Right lobe of liver (tissue), 6 donors: Measurements from ENCODE around the gene BSX. TPM values are rescaled to one million over a fixed set of nuclear protein-coding genes. Genes with fewer than 3 reads are reported as not detected.

ENCODE experiments used
- ATAC-seq, 4 donors: fragments of 200-7000 bp; cut with Tn5 transposase; one replicate each; pipeline ENCODE4 v1.9.1; 2020; ENCODE audit warnings: mild to moderate bottlenecking in 4 of 4, moderate library complexity in 4 of 4
- DNase-seq, 3 donors: peaks; one replicate each; pipeline ENCODE4 v3.0.0-alpha.2; 2020
- H3K27ac ChIP-seq, 3 donors: fragments of 200-600 bp; one replicate each; pipeline ENCODE4 v1.8.0; 2022
- H3K27me3 ChIP-seq, 2 donors: fragments of 200-600 bp; one replicate each; pipeline ENCODE4 v1.8.0; 2022
- H3K36me3 ChIP-seq, 4 donors: fragments of 200-600 bp; sonication (generic) in 1 of 4; one replicate each; pipeline versions ENCODE4 v1.5.1 to v1.8.0; 2017 to 2022; ENCODE audit warnings: control low read depth in 1 of 4
- H3K4me1 ChIP-seq, 4 donors: fragments of 200-600 bp; sonication (generic) in 1 of 4; one replicate each; pipeline versions ENCODE4 v1.5.1 to v1.8.0; 2017 to 2022; ENCODE audit warnings: control low read depth in 1 of 4
- H3K4me3 ChIP-seq, 3 donors: fragments of 200-600 bp; one replicate each; pipeline ENCODE4 v1.8.0; 2022
- H3K9me3 ChIP-seq, 4 donors: fragments of 200-600 bp; sonication (generic) in 1 of 4; one replicate each; pipeline versions ENCODE4 v1.5.1 to v1.8.0; 2017 to 2022; ENCODE audit warnings: control low read depth in 1 of 4
- CTCF ChIP-seq, 4 donors: fragments of 200-600 bp in 3 of 4; fragments of 450-650 bp in 1 of 4; IDR thresholded peaks; one replicate each; pipeline versions ENCODE4 v1.5.1 to v1.8.0; 2016 to 2022; ENCODE audit warnings: antibody characterized with exemption in 4 of 4, mild to moderate bottlenecking in 2 of 4
- POLR2A ChIP-seq: fragments of 450-650 bp; IDR thresholded peaks from one replicate; pipeline ENCODE4 v1.6.1; 2017; ENCODE audit warnings: antibody characterized with exemption, mild to moderate bottlenecking
- WGBS: methylation state at CpG from one replicate; pipeline ENCODE4 v1.1.6; 2018; ENCODE audit warnings: low coverage, low lambda C conversion rate; ENCODE audit not compliant: insufficient coverage; ENCODE audit errors: missing lambda C conversion rate; 5-methylcytosine and 5-hydroxymethylcytosine counted together
- intact Hi-C, 2 donors: fragments of 100-400 bp; cut with DNase I; formaldehyde crosslinking; loops; one replicate each; pipeline versions ENCODE4 v1.11.2 to v1.14.1; 2022
- total RNA-seq, 6 experiments: library from RNA; depleted of rRNA in 2 of 6; stranded (reverse); fragments of >200 nt in 2 of 6; fragmentation: NEBNext Ultra II Directional in 3 of 6; extraction: Animal tissue kit (Norgen Biotek cat#: 25700) in 3 of 6; gene quantifications; one replicate each; pipeline versions ENCODE4 v1.1.0 to v1.2.4, GENCODE V29; 2016 to 2023
- donor health status: DM: no; HTN: yes; CAD: no.
- donor health status: DM: no; HTN: no; CAD: no.
- donor health status: DM: no; HTN: no; CAD: no.
- donor health status: DM: no; HTN: yes; CAD: no.
- donor health status: DM: no; HTN: yes; CAD: no.

The BSX gene
- total RNA-seq, 6 experiments from 2014 or later: not detected

GRCh38 chr11:123011510-123011909, 29.9 kb upstream of the BSX start:
- 30% methylated on average over 2 of the region's 4 CpGs for WGBS
- intact Hi-C loops: no loop called here
- no peak for ATAC-seq
- H3K27me3 ChIP-seq: no peaks in the 10 kb centered on the region
- no peaks in the 10 kb centered on the region for H3K4me1 ChIP-seq
- H3K4me3 ChIP-seq: no peak overlapping the region
- no peaks in the 10 kb centered on the region for H3K36me3 ChIP-seq
- H3K9me3 ChIP-seq: no peaks in the 10 kb centered on the region
- no peak overlapping the region for H3K27ac ChIP-seq
- TF ChIP-seq POLR2A: no peak
- TF ChIP-seq CTCF (IDR thresholded peaks at IDR 0.05): no peak
- DNase-seq: no peak

- Histone ChIP-seq H3K4me1 (no peaks in the 10 kb centered on the region), H3K27me3 (no peaks in the 10 kb centered on the region), H3K9me3 (no peaks in the 10 kb centered on the region), H3K27ac (no peak overlapping the region), H3K36me3 (no peaks in the 10 kb centered on the region), H3K4me3 (no peak overlapping the region)
- intact Hi-C loops: no loop called here
- DNase-seq (no peak), ATAC-seq (no peak)
- WGBS: 63% methylated on average over 4 of the region's 5 CpGs
- TF ChIP-seq CTCF (IDR thresholded peaks at IDR 0.05) (no peak), POLR2A (no peak)
Observed at GRCh38 chr11:123006860-123007542, 25.4 kb upstream of the BSX start.

- Histone ChIP-seq H3K36me3 (no peaks in the 10 kb centered on the region), H3K9me3 (no peaks in the 10 kb centered on the region), H3K27me3 (no peaks in the 10 kb centered on the region), H3K4me3 (no peak overlapping the region), H3K4me1 (no peaks in the 10 kb centered on the region), H3K27ac (no peak overlapping the region)
- WGBS: 63% methylated on average over 4 of the region's 5 CpGs
- ATAC-seq (no peak), DNase-seq (no peak)
- intact Hi-C loops: no loop called here
- TF ChIP-seq CTCF (IDR thresholded peaks at IDR 0.05) (no peak), POLR2A (no peak)
Observed at GRCh38 chr11:123000721-123001120, 19.1 kb upstream of the BSX start.

- intact Hi-C loops: no loop called here
- Histone ChIP-seq H3K4me1 (no peaks in the 10 kb centered on the region), H3K4me3 (no peak overlapping the region), H3K27ac (no peak overlapping the region), H3K36me3 (no peaks in the 10 kb centered on the region), H3K9me3 (no peaks in the 10 kb centered on the region), H3K27me3 (no peaks in the 10 kb centered on the region)
- ATAC-seq (no peak), DNase-seq (no peak)
- TF ChIP-seq CTCF (IDR thresholded peaks at IDR 0.05): no peak
- no peak for TF ChIP-seq POLR2A
- WGBS: 41% methylated on average over 13 of the region's 14 CpGs
Observed at GRCh38 chr11:122998727-122999366, 17.2 kb upstream of the BSX start.
